ENCODE results near the gene AP2A1.
A peak's percentile ranks its signal among the peaks of the same experiment; 100 is the strongest.

Gene AP2A1

DNA sequence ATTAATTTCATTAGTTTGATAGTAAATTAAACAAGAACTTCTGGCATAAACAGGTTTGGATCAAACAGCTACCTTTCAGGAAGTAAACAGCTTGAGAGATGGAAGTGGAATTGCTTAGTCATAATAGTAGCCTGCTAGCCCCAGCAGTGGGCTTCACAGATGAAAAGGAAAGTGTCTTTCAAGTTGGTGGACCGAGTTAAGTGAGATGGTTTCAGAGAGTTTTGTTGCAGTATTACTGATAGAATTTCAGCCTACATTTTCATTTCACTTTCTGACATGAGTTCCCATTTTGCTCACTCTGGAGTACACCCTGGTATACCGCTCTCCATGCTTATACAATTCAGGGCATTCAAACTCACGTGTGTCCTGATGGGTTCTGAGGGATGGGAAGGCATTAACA is 82.1 kb downstream of the AP2A1 start:
- no peak for DNase-seq (ENCODE audit: low read depth)
- TF ChIP-seq, protein P1, sequence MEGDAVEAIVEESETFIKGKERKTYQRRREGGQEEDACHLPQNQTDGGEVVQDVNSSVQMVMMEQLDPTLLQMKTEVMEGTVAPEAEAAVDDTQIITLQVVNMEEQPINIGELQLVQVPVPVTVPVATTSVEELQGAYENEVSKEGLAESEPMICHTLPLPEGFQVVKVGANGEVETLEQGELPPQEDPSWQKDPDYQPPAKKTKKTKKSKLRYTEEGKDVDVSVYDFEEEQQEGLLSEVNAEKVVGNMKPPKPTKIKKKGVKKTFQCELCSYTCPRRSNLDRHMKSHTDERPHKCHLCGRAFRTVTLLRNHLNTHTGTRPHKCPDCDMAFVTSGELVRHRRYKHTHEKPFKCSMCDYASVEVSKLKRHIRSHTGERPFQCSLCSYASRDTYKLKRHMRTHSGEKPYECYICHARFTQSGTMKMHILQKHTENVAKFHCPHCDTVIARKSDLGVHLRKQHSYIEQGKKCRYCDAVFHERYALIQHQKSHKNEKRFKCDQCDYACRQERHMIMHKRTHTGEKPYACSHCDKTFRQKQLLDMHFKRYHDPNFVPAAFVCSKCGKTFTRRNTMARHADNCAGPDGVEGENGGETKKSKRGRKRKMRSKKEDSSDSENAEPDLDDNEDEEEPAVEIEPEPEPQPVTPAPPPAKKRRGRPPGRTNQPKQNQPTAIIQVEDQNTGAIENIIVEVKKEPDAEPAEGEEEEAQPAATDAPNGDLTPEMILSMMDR (IDR thresholded peaks at IDR 0.05; ENCODE audit: control insufficient read depth, extremely low read depth, insufficient read depth), result no peak
- H3K4me3 ChIP-seq (ENCODE audit: low read depth, low read length), result no peak overlapping the region

GRCh38 chr19:49849433-49850220 is 82.8 kb downstream of the AP2A1 start:
- TF ChIP-seq, protein P1 (IDR thresholded peaks at IDR 0.05; ENCODE audit: control insufficient read depth, extremely low read depth, insufficient read depth), result no peak
- no peak for DNase-seq (ENCODE audit: low read depth)
- peak overlapping the region; percentile 91 for H3K4me3 ChIP-seq (ENCODE audit: low read depth, low read length)

DNA sequence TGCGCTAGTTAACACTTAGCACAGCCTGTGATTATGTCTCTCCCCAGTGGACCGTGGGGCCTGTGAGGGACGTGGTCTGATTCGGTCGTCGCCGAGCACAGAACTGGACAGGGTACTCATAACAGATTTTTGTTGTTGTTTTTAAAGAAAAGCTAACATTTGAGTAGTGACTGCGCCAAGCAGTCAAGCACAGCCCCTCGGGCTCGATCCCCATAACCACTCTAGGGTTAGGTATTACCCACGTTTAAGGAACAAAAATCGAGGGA is 83.4 kb downstream of the AP2A1 start:
- TF ChIP-seq, protein P1 (IDR thresholded peaks at IDR 0.05; ENCODE audit: control insufficient read depth, extremely low read depth, insufficient read depth), result no peak
- no peak for DNase-seq (ENCODE audit: low read depth)
- peak overlapping the region; percentile 91 for H3K4me3 ChIP-seq (ENCODE audit: low read depth, low read length)

DNA sequence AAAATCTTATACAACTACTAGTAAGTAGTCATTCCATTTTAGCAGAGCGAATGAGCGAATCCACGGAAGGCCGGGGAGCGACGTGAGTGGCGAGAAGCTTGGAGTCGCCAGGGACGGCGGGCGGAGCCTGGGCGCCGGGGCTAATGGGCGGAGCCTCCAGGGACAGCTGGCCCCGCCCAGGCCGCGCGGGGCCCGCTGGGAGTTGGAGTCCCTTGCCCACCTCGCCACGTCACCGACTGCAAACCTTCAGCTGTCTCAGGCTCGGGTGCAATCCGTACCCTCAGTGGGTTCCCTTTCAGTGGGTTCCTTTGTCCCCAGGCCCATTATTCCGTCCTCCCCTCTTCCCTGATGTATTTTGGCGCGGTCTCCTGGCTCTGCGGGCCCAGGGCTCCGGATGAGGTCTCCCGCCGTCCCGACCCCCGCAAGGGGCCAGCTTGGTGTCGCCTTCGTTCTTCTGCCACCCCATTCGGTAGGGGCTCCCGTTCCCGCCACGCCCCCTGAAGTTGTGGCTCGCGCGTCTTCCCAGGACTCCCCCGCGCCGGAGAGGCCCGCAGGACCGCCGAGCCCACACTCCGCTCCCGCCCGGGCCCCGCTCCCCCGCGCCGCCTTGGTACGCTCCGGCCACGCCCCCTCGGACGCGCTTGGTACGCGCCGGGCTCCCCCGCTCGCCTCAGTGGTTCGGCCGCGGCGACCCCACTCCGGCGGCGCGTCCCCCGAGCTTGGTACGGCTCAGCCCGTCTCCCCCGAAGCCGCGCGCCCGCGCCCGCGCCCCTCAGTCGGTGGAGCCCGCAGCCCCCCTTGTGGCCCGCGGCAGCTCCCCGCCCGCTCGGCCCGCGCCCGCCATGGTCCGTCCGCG is 83.9 kb downstream of the AP2A1 start, which contains the start of gene PTOV1:
PTOV1 (plus strand) TSS at position 673 of the 856 bp plus-strand sequence.
- H3K4me3 ChIP-seq (ENCODE audit: low read depth, low read length), result peak within 1 kb of the TSS; percentile 91
- TF ChIP-seq, protein P1 (IDR thresholded peaks at IDR 0.05; ENCODE audit: control insufficient read depth, extremely low read depth, insufficient read depth), result no peak
- DNase-seq (ENCODE audit: low read depth), result peak; percentile 81

DNA sequence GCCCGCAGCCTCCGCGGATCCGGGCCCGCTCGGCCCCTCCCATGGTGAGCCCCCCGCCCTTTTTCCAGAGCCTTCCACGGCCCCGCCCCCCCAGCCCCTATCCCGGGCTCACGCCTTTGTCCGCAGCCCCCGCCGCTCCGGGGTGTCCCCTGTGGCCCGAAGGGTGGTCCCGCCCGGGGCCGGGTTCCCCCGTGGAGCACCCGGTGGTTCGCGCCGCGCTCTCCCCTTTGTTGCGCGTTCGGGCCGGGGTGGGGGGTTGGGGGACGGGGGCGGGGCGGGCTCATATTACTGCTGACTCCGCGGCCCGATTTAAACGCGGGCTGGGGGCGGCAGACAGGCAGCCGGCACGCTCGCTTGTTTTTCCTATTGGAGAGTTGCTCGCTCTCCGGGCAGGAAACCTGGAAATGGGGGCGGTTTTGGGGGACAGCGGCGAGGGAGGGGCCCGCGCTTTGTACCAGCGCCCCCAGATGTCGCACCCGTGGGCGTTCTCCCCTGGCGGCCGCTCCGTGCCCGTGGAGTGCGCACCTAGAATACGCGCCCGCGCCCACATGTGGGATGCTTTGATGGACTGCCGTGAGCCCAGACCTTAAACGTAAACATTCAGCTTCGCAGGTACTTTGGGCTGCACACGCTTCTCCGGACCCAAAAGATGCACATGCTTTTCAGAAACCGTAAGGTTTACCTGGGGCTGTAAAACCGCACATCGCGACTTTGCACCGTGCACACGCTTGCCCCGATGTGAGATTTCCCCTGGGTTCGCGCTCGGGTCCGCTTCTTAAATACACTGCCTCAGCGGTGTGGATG is 84.9 kb downstream of the AP2A1 start:
- TF ChIP-seq, protein P1 (IDR thresholded peaks at IDR 0.05; ENCODE audit: control insufficient read depth, extremely low read depth, insufficient read depth), result no peak
- H3K4me3 ChIP-seq (ENCODE audit: low read depth, low read length), result peak overlapping the region; percentile 91
- no peak for DNase-seq (ENCODE audit: low read depth)

- TF ChIP-seq, protein P1 (IDR thresholded peaks at IDR 0.05; ENCODE audit: control insufficient read depth, extremely low read depth, insufficient read depth), result no peak
- H3K4me3 ChIP-seq (ENCODE audit: low read depth, low read length), result peak overlapping the region; percentile 91
- no peak for DNase-seq (ENCODE audit: low read depth)
Measured at GRCh38 chr19:49852631-49853126, 85.9 kb downstream of the AP2A1 start.
